HG03469 (cell line): Measurements from ENCODE around the gene RAD51B.
"Not testable (repeated sequence)": the region's sequence is repeated elsewhere in the genome, so short reads cannot be mapped to it uniquely, and the experiment has no call there.

ENCODE experiments used
- ATAC-seq: cut with Tn5 transposase; IDR thresholded peaks from one replicate; pipeline ENCODE4 v1.9.1; 2021; ENCODE audit warnings: mild to moderate bottlenecking, moderate library complexity, moderate number of reproducible peaks; ENCODE audit not compliant: unreplicated experiment

The RAD51B gene

GRCh38 chr14:68245146-68246073 lies 425.8 kb downstream of the RAD51B start:
- ATAC-seq, result no peak

GRCh38 chr14:68246074-68246785 lies 426.7 kb downstream of the RAD51B start:
- ATAC-seq, result no peak

- no peak for ATAC-seq
These were observed 427.2 kb downstream of the RAD51B start for GRCh38 chr14:68246786-68247105.

GRCh38 chr14:68247274-68247673 lies 427.7 kb downstream of the RAD51B start:
- no peak for ATAC-seq

- ATAC-seq, result no peak
These were observed 428.2 kb downstream of the RAD51B start for GRCh38 chr14:68247676-68248268.

GRCh38 chr14:68248481-68249255 lies 429.1 kb downstream of the RAD51B start:
- no peak for ATAC-seq

- no peak for ATAC-seq
These were observed 430.3 kb downstream of the RAD51B start for GRCh38 chr14:68249661-68250451.

GRCh38 chr14:68250927-68251768 lies 431.6 kb downstream of the RAD51B start:
- ATAC-seq, result no peak

- ATAC-seq, result no peak
These were observed 432.2 kb downstream of the RAD51B start for GRCh38 chr14:68251769-68252100.

- ATAC-seq, result no peak
These were observed 433.7 kb downstream of the RAD51B start for GRCh38 chr14:68253160-68253780.

- no peak for ATAC-seq
These were observed 434.4 kb downstream of the RAD51B start for GRCh38 chr14:68253878-68254528.

- no peak for ATAC-seq
These were observed 435.3 kb downstream of the RAD51B start for GRCh38 chr14:68254669-68255527.

GRCh38 chr14:68255693-68256178 lies 436.2 kb downstream of the RAD51B start:
- ATAC-seq, result no peak

GRCh38 chr14:68257969-68258368 lies 438.4 kb downstream of the RAD51B start:
- no peak for ATAC-seq

GRCh38 chr14:68258995-68259394 lies 439.4 kb downstream of the RAD51B start:
- ATAC-seq, result not testable (repeated sequence)

- ATAC-seq, result no peak
These were observed 440.5 kb downstream of the RAD51B start for GRCh38 chr14:68260121-68260520.

GRCh38 chr14:68261092-68261842 lies 441.7 kb downstream of the RAD51B start:
- no peak for ATAC-seq
